GM23338 (cell line): ENCODE results near the gene BHLHE23. TPM values are rescaled to one million over a fixed set of nuclear protein-coding genes. Genes with fewer than 3 reads are reported as not detected.

ENCODE experiments used
- ATAC-seq: fragments of 200-7000 bp; cut with Tn5 transposase; 3 replicates; pipeline ENCODE4 v1.9.1; 2020
- DNase-seq: peaks from one replicate; pipeline ENCODE4 v3.0.0-alpha.2; 2015; ENCODE audit warnings: low spot score
- H2AFZ ChIP-seq: fragments of 200-600 bp; sonication (generic); 2 replicates; pipeline ENCODE4 v1.8.0; 2016; ENCODE audit warnings: antibody characterized with exemption, mild to moderate bottlenecking, moderate library complexity
- H3F3A ChIP-seq: fragments of 200-600 bp; sonication (generic); replicated peaks from 2 replicates; pipeline ENCODE4 v1.8.0; 2017; ENCODE audit warnings: antibody characterized with exemption, mixed run types, low read depth
- H3K27ac ChIP-seq: fragments of 200-600 bp; sonication (generic); 2 replicates; pipeline ENCODE4 v1.6.1; 2016; ENCODE audit warnings: low read depth
- H3K27me3 ChIP-seq: fragments of 200-600 bp; sonication (generic); 2 replicates; pipeline ENCODE4 v1.8.0; 2016; ENCODE audit warnings: mild to moderate bottlenecking, mixed run types, moderate library complexity; ENCODE audit not compliant: insufficient read depth
- H3K36me3 ChIP-seq: fragments of 200-600 bp; sonication (generic); 2 replicates; pipeline ENCODE4 v1.8.0; 2016; ENCODE audit warnings: mild to moderate bottlenecking; ENCODE audit not compliant: insufficient read depth
- H3K4me1 ChIP-seq: fragments of 200-600 bp; sonication (generic); 2 replicates; pipeline ENCODE4 v1.8.0; 2016; ENCODE audit warnings: mild to moderate bottlenecking, moderate library complexity; ENCODE audit not compliant: insufficient read depth
- H3K4me2 ChIP-seq: fragments of 200-600 bp; sonication (generic); 2 replicates; pipeline ENCODE4 v1.7.1; 2017; ENCODE audit warnings: mixed run types
- H3K4me3 ChIP-seq: fragments of 200-600 bp; sonication (generic); 2 replicates; pipeline ENCODE4 v1.6.1; 2016; ENCODE audit warnings: mixed run types
- H3K79me2 ChIP-seq: fragments of 200-600 bp; sonication (generic); replicated peaks from 2 replicates; pipeline ENCODE4 v1.8.0; 2017; ENCODE audit warnings: mild to moderate bottlenecking; ENCODE audit not compliant: insufficient read depth
- H3K9me2 ChIP-seq: fragments of 200-600 bp; sonication (generic); 2 replicates; pipeline ENCODE4 v1.8.0; 2017; ENCODE audit not compliant: insufficient read depth
- H4K20me1 ChIP-seq: fragments of 200-600 bp; sonication (generic); replicated peaks from 2 replicates; pipeline ENCODE4 v1.8.0; 2017; ENCODE audit warnings: mild to moderate bottlenecking; ENCODE audit not compliant: insufficient read depth
- H3K27ac Mint-ChIP-seq: 2 replicates; pipeline ENCODE4 v1.8.0; 2020; ENCODE audit warnings: inconsistent platforms, mild to moderate bottlenecking, moderate library complexity, mixed read lengths
- H3K27me3 Mint-ChIP-seq: 3 replicates; pipeline ENCODE4 v1.8.0; 2022; ENCODE audit warnings: low read depth, mild to moderate bottlenecking, moderate library complexity, mixed read lengths, inconsistent platforms; ENCODE audit not compliant: insufficient read depth, poor library complexity
- H3K36me3 Mint-ChIP-seq: 3 replicates; pipeline ENCODE4 v1.8.0; 2021; ENCODE audit warnings: low read depth, mild to moderate bottlenecking, inconsistent platforms, moderate library complexity, mixed read lengths
- H3K4me1 Mint-ChIP-seq: 3 replicates; pipeline ENCODE4 v1.8.0; 2020; ENCODE audit warnings: mild to moderate bottlenecking, inconsistent platforms, mixed read lengths
- H3K4me3 Mint-ChIP-seq: 3 replicates; pipeline ENCODE4 v1.8.0; 2021; ENCODE audit warnings: moderate library complexity, mild to moderate bottlenecking, inconsistent platforms, mixed read lengths
- H3K9me3 Mint-ChIP-seq: 3 replicates; pipeline ENCODE4 v1.8.0; 2020; ENCODE audit warnings: moderate library complexity, mild to moderate bottlenecking, inconsistent platforms, mixed read lengths
- CREB1 ChIP-seq: fragments of 250-450 bp; sonication (Bioruptor Pico); IDR thresholded peaks from 2 replicates; pipeline ENCODE4 v1.5.0; 2020; ENCODE audit warnings: low read depth, mild to moderate bottlenecking, moderate library complexity
- EZH2 ChIP-seq: fragments of 200-600 bp; sonication (generic); IDR thresholded peaks from one replicate; pipeline ENCODE4 v1.8.0; 2017; ENCODE audit warnings: antibody characterized with exemption, mild to moderate bottlenecking, low read depth; ENCODE audit not compliant: unreplicated experiment
- POLR2AphosphoS5 ChIP-seq: IDR thresholded peaks from 2 replicates; pipeline ENCODE4 v1.6.1; 2016; ENCODE audit warnings: antibody characterized with exemption, low read depth
- STAT1 ChIP-seq: IDR thresholded peaks from one replicate; pipeline ENCODE4 v1.6.1; 2016; ENCODE audit warnings: antibody characterized with exemption; ENCODE audit not compliant: unreplicated experiment
- ZNF114 ChIP-seq: fragments of 250-450 bp; sonication (Bioruptor Pico); IDR thresholded peaks from 2 replicates; pipeline ENCODE4 v1.5.0; 2020; ENCODE audit warnings: mild to moderate bottlenecking, moderate library complexity
- ZNF331 ChIP-seq: fragments of 250-450 bp; sonication (Bioruptor Pico); IDR thresholded peaks from 2 replicates; pipeline ENCODE4 v1.5.0; 2020; ENCODE audit warnings: low read depth, mild to moderate bottlenecking, moderate library complexity
- ZNF462 ChIP-seq: fragments of 250-450 bp; sonication (Bioruptor Pico); IDR thresholded peaks from 2 replicates; pipeline ENCODE4 v1.5.0; 2020; ENCODE audit warnings: mild to moderate bottlenecking, moderate library complexity
- polyA plus RNA-seq: library from polyadenylated mRNA; unstranded; fragments of >200 nt; fragmentation: Nextera tagmentation; extraction: Ambion mirVana; gene quantifications from 2 replicates; pipeline ENCODE4 v1.2.1, GENCODE V29; 2016
- total RNA-seq: library from RNA; depleted of rRNA; stranded (reverse); fragments of >200 nt; shearing (Covaris generic); gene quantifications from 2 replicates; pipeline ENCODE4 v1.2.3, GENCODE V29; 2014
- TF ChIP-seq, protein P1 (sequence below): IDR thresholded peaks from one replicate; pipeline ENCODE4 v1.6.1; 2018; ENCODE audit warnings: antibody characterized with exemption; ENCODE audit not compliant: unreplicated experiment
- TF ChIP-seq, protein P2 (sequence below), 2 experiments: fragments of 200-600 bp in 1 of 2; sonication (generic) in 1 of 2; conservative IDR thresholded peaks; 2 replicates each; pipeline versions ENCODE4 v1.5.1 to v1.6.1; 2016 to 2017; ENCODE audit warnings: antibody characterized with exemption in 2 of 2, low read depth in 2 of 2, mild to moderate bottlenecking in 2 of 2, moderate library complexity in 1 of 2

BHLHE23 gene
- total and polyA plus RNA-seq, 2 experiments from 2014 or later: 0.52 to 5.0 TPM

- TF ChIP-seq CREB1 (no peak), POLR2AphosphoS5 (no peak), STAT1 (no peak)
- TF ChIP-seq, protein P1, sequence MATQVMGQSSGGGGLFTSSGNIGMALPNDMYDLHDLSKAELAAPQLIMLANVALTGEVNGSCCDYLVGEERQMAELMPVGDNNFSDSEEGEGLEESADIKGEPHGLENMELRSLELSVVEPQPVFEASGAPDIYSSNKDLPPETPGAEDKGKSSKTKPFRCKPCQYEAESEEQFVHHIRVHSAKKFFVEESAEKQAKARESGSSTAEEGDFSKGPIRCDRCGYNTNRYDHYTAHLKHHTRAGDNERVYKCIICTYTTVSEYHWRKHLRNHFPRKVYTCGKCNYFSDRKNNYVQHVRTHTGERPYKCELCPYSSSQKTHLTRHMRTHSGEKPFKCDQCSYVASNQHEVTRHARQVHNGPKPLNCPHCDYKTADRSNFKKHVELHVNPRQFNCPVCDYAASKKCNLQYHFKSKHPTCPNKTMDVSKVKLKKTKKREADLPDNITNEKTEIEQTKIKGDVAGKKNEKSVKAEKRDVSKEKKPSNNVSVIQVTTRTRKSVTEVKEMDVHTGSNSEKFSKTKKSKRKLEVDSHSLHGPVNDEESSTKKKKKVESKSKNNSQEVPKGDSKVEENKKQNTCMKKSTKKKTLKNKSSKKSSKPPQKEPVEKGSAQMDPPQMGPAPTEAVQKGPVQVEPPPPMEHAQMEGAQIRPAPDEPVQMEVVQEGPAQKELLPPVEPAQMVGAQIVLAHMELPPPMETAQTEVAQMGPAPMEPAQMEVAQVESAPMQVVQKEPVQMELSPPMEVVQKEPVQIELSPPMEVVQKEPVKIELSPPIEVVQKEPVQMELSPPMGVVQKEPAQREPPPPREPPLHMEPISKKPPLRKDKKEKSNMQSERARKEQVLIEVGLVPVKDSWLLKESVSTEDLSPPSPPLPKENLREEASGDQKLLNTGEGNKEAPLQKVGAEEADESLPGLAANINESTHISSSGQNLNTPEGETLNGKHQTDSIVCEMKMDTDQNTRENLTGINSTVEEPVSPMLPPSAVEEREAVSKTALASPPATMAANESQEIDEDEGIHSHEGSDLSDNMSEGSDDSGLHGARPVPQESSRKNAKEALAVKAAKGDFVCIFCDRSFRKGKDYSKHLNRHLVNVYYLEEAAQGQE: no peak
These were observed 29.9 kb downstream of the BHLHE23 start (continued) for GRCh38 chr20:62976886-62977285.

GRCh38 chr20:62975812-62976508, 30.8 kb downstream of the BHLHE23 start:
- DNase-seq: no peak
- no peaks in the 10 kb centered on the region; the same call in 2 of the 3 replicates for H3K36me3 Mint-ChIP-seq
- H3K27ac Mint-ChIP-seq: no peak overlapping the region
- Histone ChIP-seq H3K4me1 (peaks cover 52% of the 10 kb centered on the region), H3K79me2 (no peaks in the 10 kb centered on the region), H3K36me3 (no peaks in the 10 kb centered on the region), H3K4me2 (no peak overlapping the region), H3K27ac (no peak overlapping the region), H3K4me3 (no peak overlapping the region), H3K27me3 (peaks cover 28% of the 10 kb centered on the region), H3F3A (peaks cover 13% of the 10 kb centered on the region; the same call in 1 of the 2 replicates), H4K20me1 (no peaks in the 10 kb centered on the region), H2AFZ (no peak overlapping the region), H3K9me2 (no peaks in the 10 kb centered on the region)
- ATAC-seq: no peak
- H3K27me3 Mint-ChIP-seq: peaks cover 53% of the 10 kb centered on the region
- peaks cover 46% of the 10 kb centered on the region for H3K4me1 Mint-ChIP-seq
- peaks cover 2% of the 10 kb centered on the region; the same call in 2 of the 3 replicates for H3K9me3 Mint-ChIP-seq
- H3K4me3 Mint-ChIP-seq: no peak overlapping the region
- no peak for TF ChIP-seq ZNF462
- no peak for TF ChIP-seq ZNF331 (CRISPR knock-in tag)
- no peak for TF ChIP-seq ZNF114 (CRISPR knock-in tag)
- TF ChIP-seq, protein P2, sequence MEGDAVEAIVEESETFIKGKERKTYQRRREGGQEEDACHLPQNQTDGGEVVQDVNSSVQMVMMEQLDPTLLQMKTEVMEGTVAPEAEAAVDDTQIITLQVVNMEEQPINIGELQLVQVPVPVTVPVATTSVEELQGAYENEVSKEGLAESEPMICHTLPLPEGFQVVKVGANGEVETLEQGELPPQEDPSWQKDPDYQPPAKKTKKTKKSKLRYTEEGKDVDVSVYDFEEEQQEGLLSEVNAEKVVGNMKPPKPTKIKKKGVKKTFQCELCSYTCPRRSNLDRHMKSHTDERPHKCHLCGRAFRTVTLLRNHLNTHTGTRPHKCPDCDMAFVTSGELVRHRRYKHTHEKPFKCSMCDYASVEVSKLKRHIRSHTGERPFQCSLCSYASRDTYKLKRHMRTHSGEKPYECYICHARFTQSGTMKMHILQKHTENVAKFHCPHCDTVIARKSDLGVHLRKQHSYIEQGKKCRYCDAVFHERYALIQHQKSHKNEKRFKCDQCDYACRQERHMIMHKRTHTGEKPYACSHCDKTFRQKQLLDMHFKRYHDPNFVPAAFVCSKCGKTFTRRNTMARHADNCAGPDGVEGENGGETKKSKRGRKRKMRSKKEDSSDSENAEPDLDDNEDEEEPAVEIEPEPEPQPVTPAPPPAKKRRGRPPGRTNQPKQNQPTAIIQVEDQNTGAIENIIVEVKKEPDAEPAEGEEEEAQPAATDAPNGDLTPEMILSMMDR (conservative IDR thresholded peaks at IDR 0.05; ENCODE audit: low read depth in 2 of 2): no peak
- TF ChIP-seq EZH2: no peak
- TF ChIP-seq STAT1: no peak
- no peak for TF ChIP-seq POLR2AphosphoS5
